A549 (cell line): ENCODE data around the gene WBP1L. TPM values are rescaled to one million over a fixed set of nuclear protein-coding genes. Genes with fewer than 3 reads are reported as not detected.

Experiments used
- ATAC-seq, 2 experiments: fragments of 200-7000 bp in 1 of 2; fragments of >200 bp in 1 of 2; cut with Nextera tagmentation in 1 of 2; cut with Tn5 transposase in 1 of 2; 3 replicates each; pipeline versions ENCODE4 v1.8.0 to v1.9.1; 2018 to 2020; ENCODE audit warnings: mild to moderate bottlenecking in 1 of 2, moderate library complexity in 1 of 2
- CTCF ChIA-PET: fragments of 300-600 bp; sonication (Branson Sonifier 250); formaldehyde crosslinking; extraction: SDS; loops from one replicate; lab custom pipeline; 2021; ENCODE audit warnings: antibody characterized with exemption, inconsistent platforms; lab: Yijun Ruan, JAX
- POLR2A ChIA-PET: fragments of 350-600 bp; formaldehyde crosslinking; extraction: SDS; loops from one replicate; lab custom pipeline; 2021; ENCODE audit warnings: antibody characterized with exemption, inconsistent platforms; lab: Yijun Ruan, JAX
- DNase-seq, 2 experiments: peaks; one replicate each; pipeline versions ENCODE4 v3.0.0 to v3.0.0-alpha.2; 2011 to 2016; ENCODE audit warnings: low read depth in 1 of 2, low spot score in 1 of 2
- FAIRE-seq: peaks from 2 replicates; lab custom pipeline; 2011; peaks lifted over from hg19 to GRCh38; lab: Jason Lieb, UNC
- H3K27ac ChIP-seq, 2 experiments: fragments of >200 bp; sonication (Bioruptor Twin); formaldehyde crosslinking; 3 replicates each; pipeline ENCODE4 v1.5.1; 2016 to 2017
- H3K4me1 ChIP-seq: fragments of >200 bp; sonication (Bioruptor Twin); formaldehyde crosslinking; 3 replicates; pipeline ENCODE4 v1.6.1; 2016
- H3K4me2 ChIP-seq: fragments of >200 bp; sonication (Bioruptor Twin); formaldehyde crosslinking; 3 replicates; pipeline ENCODE4 v1.6.1; 2016
- H3K4me3 ChIP-seq: fragments of >200 bp; sonication (Bioruptor Twin); formaldehyde crosslinking; 3 replicates; pipeline ENCODE4 v1.5.1; 2016
- H3K9me3 ChIP-seq: fragments of >200 bp; sonication (Bioruptor Twin); formaldehyde crosslinking; 3 replicates; pipeline ENCODE4 v1.6.1; 2016
- CBX2 ChIP-seq: fragments of 200-600 bp; sonication (generic); IDR thresholded peaks from 2 replicates; pipeline ENCODE4 v1.6.1; 2016; ENCODE audit warnings: low read depth, mild to moderate bottlenecking, borderline replicate concordance
- CBX8 ChIP-seq: fragments of 200-600 bp; sonication (generic); IDR thresholded peaks from 2 replicates; pipeline ENCODE4 v1.6.1; 2016
- CHD2 ChIP-seq: fragments of 150-350 bp; IDR thresholded peaks from 2 replicates; pipeline ENCODE4 v1.6.1; 2014; ENCODE audit warnings: low read length; ENCODE audit not compliant: partially characterized antibody
- CHD4 ChIP-seq: fragments of 200-600 bp; sonication (generic); IDR thresholded peaks from 2 replicates; pipeline ENCODE4 v1.6.1; 2016; ENCODE audit warnings: antibody characterized with exemption, mild to moderate bottlenecking, borderline replicate concordance
- ESRRA ChIP-seq: fragments of 150-350 bp; IDR thresholded peaks from 2 replicates; pipeline ENCODE4 v1.6.1; 2014; ENCODE audit warnings: mild to moderate bottlenecking, low read length, borderline replicate concordance
- FOSB ChIP-seq: fragments of 250-450 bp; sonication (Bioruptor Pico); IDR thresholded peaks from 2 replicates; pipeline ENCODE4 v1.5.0; 2020; ENCODE audit warnings: mild to moderate bottlenecking, moderate library complexity
- FOSL2 ChIP-seq, 2 experiments: fragments of 450-650 bp in 1 of 2; fragments of >200 bp in 1 of 2; sonication (Bioruptor Twin) in 1 of 2; formaldehyde crosslinking; IDR thresholded peaks; 2 replicates each; pipeline versions ENCODE4 v1.5.0 to v1.6.1; 2016 to 2020; ENCODE audit warnings: mild to moderate bottlenecking in 1 of 2, moderate library complexity in 1 of 2
- FOXS1 ChIP-seq: fragments of 250-450 bp; sonication (Bioruptor Pico); IDR thresholded peaks from 2 replicates; pipeline ENCODE4 v1.5.0; 2020; ENCODE audit warnings: mild to moderate bottlenecking, moderate library complexity
- HDAC2 ChIP-seq: fragments of 200-600 bp; sonication (generic); IDR thresholded peaks from 2 replicates; pipeline ENCODE4 v1.6.1; 2016
- HEYL ChIP-seq: fragments of 250-450 bp; sonication (Bioruptor Pico); IDR thresholded peaks from 2 replicates; pipeline ENCODE4 v1.8.0; 2021; ENCODE audit warnings: mild to moderate bottlenecking, moderate library complexity
- JUN ChIP-seq, 2 experiments: fragments of >200 bp; sonication (Bioruptor Twin); formaldehyde crosslinking; IDR thresholded peaks; 2 replicates in 1 of 2; 3 replicates in 1 of 2; pipeline ENCODE4 v1.6.1; 2016 to 2017
- JUNB ChIP-seq: fragments of >200 bp; sonication (Bioruptor Twin); formaldehyde crosslinking; IDR thresholded peaks from 2 replicates; pipeline ENCODE4 v1.6.1; 2016
- KDM5A ChIP-seq: fragments of 200-600 bp; sonication (generic); IDR thresholded peaks from 2 replicates; pipeline ENCODE4 v1.6.1; 2016; ENCODE audit warnings: antibody characterized with exemption, mild to moderate bottlenecking
- MYC ChIP-seq: IDR thresholded peaks from 2 replicates; pipeline ENCODE4 v1.6.1; 2012; ENCODE audit warnings: mild to moderate bottlenecking, inconsistent platforms, low read length, improper control_type of control experiment, borderline replicate concordance
- NPAS2 ChIP-seq: fragments of 250-450 bp; sonication (Bioruptor Pico); IDR thresholded peaks from 2 replicates; pipeline ENCODE4 v1.8.0; 2022; ENCODE audit warnings: mild to moderate bottlenecking, moderate library complexity, borderline replicate concordance
- PHF8 ChIP-seq: fragments of 200-600 bp; sonication (generic); IDR thresholded peaks from 2 replicates; pipeline ENCODE4 v1.6.1; 2016; ENCODE audit warnings: low read depth, mild to moderate bottlenecking, antibody characterized with exemption, moderate library complexity, borderline replicate concordance
- POLR2A ChIP-seq: IDR thresholded peaks from 2 replicates; pipeline ENCODE4 v1.6.1; 2012; ENCODE audit warnings: mild to moderate bottlenecking, low read length
- POLR2AphosphoS2 ChIP-seq: conservative IDR thresholded peaks from 2 replicates; pipeline ENCODE4 v1.6.1; 2012; ENCODE audit warnings: low read length, improper control_type of control experiment, inconsistent platforms
- RAD21 ChIP-seq, 2 experiments: fragments of >200 bp in 1 of 2; sonication (Bioruptor Twin) in 1 of 2; formaldehyde crosslinking in 1 of 2; IDR thresholded peaks in 1 of 2; conservative IDR thresholded peaks in 1 of 2; 2 replicates in 1 of 2; 3 replicates in 1 of 2; pipeline ENCODE4 v1.6.1; 2012 to 2018; ENCODE audit warnings: inconsistent platforms in 1 of 2
- RARB ChIP-seq: fragments of 250-450 bp; sonication (Bioruptor Pico); IDR thresholded peaks from 2 replicates; pipeline ENCODE4 v1.8.0; 2021; ENCODE audit warnings: mild to moderate bottlenecking, moderate library complexity
- RCOR1 ChIP-seq: fragments of 150-350 bp; IDR thresholded peaks from 2 replicates; pipeline ENCODE4 v1.6.1; 2014; ENCODE audit warnings: antibody characterized with exemption, low read length, low read depth
- SREBF2 ChIP-seq: fragments of 450-650 bp; IDR thresholded peaks from 2 replicates; pipeline ENCODE4 v1.6.1; 2014; ENCODE audit warnings: mild to moderate bottlenecking, moderate library complexity
- TFCP2L1 ChIP-seq: fragments of 250-450 bp; sonication (Bioruptor Pico); IDR thresholded peaks from 2 replicates; pipeline ENCODE4 v1.5.0; 2021; ENCODE audit warnings: mild to moderate bottlenecking
- WGBS: methylation state at CpG from one replicate; pipeline ENCODE4 v1.1.6; 2017; ENCODE audit errors: missing lambda C conversion rate; 5-methylcytosine and 5-hydroxymethylcytosine counted together
- polyA plus RNA-seq, 4 experiments: library from polyadenylated mRNA; depleted of rRNA in 3 of 4; stranded (reverse); fragments of >200 nt; fragmentation: RNase III in 1 of 4; extraction: RNeasy Plus Mini Kit Qiagen cat#74134 plus additional on column Dnase treatment in 1 of 4; gene quantifications; 2 replicates in 3 of 4; 3 replicates in 1 of 4; pipeline ENCODE4 v1.2.3, GENCODE V29; 2011 to 2017
- TF ChIP-seq, protein P1 (sequence below): IDR thresholded peaks from 2 replicates; pipeline ENCODE4 v1.6.1; 2012
- TF ChIP-seq, protein P2 (sequence below): fragments of 150-350 bp; IDR thresholded peaks from 2 replicates; pipeline ENCODE4 v1.6.1; 2014; ENCODE audit warnings: low read depth, mild to moderate bottlenecking, low read length
- TF ChIP-seq, protein P3 (sequence below): fragments of >200 bp; sonication (Bioruptor Twin); formaldehyde crosslinking; IDR thresholded peaks from 2 replicates; pipeline ENCODE4 v1.6.1; 2016

WBP1L gene
- polyA plus RNA-seq, 2 of the 4 experiments (the other 2 are of a cell fraction): 19.8 to 23.5 TPM

DNA sequence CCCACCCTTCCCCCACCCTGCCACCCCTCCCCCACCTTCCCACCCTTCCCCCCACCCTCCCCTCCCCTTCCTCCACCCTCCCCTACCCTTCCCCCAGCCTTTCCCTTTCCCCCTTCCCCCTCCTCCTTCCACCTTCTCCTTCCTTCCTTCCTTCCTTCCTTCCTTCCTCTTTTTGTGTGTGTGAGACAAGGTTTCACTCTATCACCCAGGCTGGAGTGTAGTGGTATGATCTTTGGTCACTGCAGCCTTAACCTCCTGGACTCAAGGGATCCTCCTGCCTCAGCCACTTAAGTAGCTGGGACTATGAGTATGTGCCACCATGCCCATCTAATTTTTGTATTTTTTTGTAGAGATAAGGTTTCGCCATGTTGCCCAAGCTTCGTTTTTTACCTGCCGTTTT lies 58.2 kb downstream of the WBP1L start:
- FAIRE-seq: no peak
- Histone ChIP-seq H3K4me2 (no peak overlapping the region), H3K27ac (no peak overlapping the region), H3K4me1 (0 out of 3 replicates have a peak, but pooled peaks cover 3% of the 10 kb centered on the region), H3K9me3 (no peaks in the 10 kb centered on the region), H3K4me3 (no peak overlapping the region)
- TF ChIP-seq SREBF2 (no peak), RAD21 (conservative IDR thresholded peaks at IDR 0.05 in 1 of 2, IDR thresholded peaks at IDR 0.05 in 1 of 2) (no peak), HDAC2 (no peak), CBX8 (no peak), PHF8 (no peak), CHD2 (no peak), CHD4 (no peak), NPAS2 (CRISPR knock-in tag) (no peak), TFCP2L1 (CRISPR knock-in tag) (no peak)
- TF ChIP-seq, protein P1, sequence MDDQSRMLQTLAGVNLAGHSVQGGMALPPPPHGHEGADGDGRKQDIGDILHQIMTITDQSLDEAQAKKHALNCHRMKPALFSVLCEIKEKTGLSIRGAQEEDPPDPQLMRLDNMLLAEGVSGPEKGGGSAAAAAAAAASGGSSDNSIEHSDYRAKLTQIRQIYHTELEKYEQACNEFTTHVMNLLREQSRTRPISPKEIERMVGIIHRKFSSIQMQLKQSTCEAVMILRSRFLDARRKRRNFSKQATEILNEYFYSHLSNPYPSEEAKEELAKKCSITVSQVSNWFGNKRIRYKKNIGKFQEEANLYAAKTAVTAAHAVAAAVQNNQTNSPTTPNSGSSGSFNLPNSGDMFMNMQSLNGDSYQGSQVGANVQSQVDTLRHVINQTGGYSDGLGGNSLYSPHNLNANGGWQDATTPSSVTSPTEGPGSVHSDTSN: no peak
- WGBS: 52% methylated on average over 3 of the region's 3 CpGs
- no peak for ATAC-seq
- ChIA-PET POLR2A (no interaction called here), CTCF (interaction anchor here (0.5 to 0.9 kb wide), 2 partner anchors 38 to 177 kb away, joined by 3 to 4 read pairs; no protein-coding TSS in a partner anchor)
- DNase-seq: no peak

DNA sequence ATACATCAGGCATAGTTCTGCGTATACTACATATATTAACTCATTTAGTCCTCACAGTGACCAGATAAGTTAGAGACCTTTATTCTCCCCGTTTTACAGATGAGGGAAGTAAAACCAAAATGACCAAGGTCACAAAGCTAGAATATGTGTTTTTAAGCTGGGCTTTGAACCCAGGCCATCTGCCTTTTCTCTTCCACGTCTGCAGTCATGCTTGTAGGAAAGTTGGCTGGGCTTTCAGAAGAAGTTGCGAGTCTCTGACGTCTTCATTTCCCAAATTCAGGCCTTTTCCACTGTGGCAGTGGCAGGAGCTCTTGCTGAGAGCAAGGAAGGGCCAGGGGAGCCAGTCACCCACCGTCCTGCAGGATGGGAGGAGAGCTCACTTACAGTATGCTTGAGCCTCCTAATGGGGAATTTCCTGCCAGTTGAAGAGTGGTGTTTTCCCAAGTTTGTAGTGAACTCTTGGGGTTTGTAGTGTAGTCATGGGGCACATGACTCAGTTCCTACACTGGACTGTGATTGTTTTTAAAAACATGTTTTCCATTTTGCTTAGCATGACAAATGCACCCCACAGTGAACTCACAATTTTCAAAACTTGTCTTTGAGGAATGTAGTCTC lies 59.3 kb downstream of the WBP1L start:
- ATAC-seq (peak in 1 of 2 experiments; percentile 55; a peak in 3 of 6 replicates), FAIRE-seq (no peak), DNase-seq (no peak)
- Histone ChIP-seq H3K4me3 (no peak overlapping the region), H3K27ac (no peak overlapping the region), H3K9me3 (no peaks in the 10 kb centered on the region), H3K4me1 (0 out of 3 replicates have a peak, but pooled peaks cover 3% of the 10 kb centered on the region), H3K4me2 (no peak overlapping the region)
- no peak for TF ChIP-seq JUN (IDR thresholded peaks at IDR 0.05)
- TF ChIP-seq, protein P2, sequence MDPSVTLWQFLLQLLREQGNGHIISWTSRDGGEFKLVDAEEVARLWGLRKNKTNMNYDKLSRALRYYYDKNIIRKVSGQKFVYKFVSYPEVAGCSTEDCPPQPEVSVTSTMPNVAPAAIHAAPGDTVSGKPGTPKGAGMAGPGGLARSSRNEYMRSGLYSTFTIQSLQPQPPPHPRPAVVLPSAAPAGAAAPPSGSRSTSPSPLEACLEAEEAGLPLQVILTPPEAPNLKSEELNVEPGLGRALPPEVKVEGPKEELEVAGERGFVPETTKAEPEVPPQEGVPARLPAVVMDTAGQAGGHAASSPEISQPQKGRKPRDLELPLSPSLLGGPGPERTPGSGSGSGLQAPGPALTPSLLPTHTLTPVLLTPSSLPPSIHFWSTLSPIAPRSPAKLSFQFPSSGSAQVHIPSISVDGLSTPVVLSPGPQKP: no peak
- TF ChIP-seq CBX2: no peak
- no peak for TF ChIP-seq JUNB
- TF ChIP-seq ESRRA: no peak
- no peak for TF ChIP-seq FOSB (CRISPR knock-in tag)
- no peak for TF ChIP-seq KDM5A
- TF ChIP-seq, protein P3, sequence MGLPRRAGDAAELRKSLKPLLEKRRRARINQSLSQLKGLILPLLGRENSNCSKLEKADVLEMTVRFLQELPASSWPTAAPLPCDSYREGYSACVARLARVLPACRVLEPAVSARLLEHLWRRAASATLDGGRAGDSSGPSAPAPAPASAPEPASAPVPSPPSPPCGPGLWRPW: no peak
- TF ChIP-seq MYC: no peak
- TF ChIP-seq TFCP2L1 (CRISPR knock-in tag): no peak
- no peak for TF ChIP-seq POLR2A
- TF ChIP-seq FOSL2 (IDR thresholded peaks at IDR 0.05): no peak
- TF ChIP-seq FOSL2 (CRISPR knock-in tag; IDR thresholded peaks at IDR 0.05): no peak
- TF ChIP-seq RCOR1: no peak
- no peak for TF ChIP-seq SREBF2
- no peak for TF ChIP-seq RARB
- TF ChIP-seq POLR2AphosphoS2: no peak
- TF ChIP-seq FOXS1 (CRISPR knock-in tag): no peak
- no peak for TF ChIP-seq HEYL (CRISPR knock-in tag)
- ChIA-PET POLR2A (no interaction called here), CTCF (interaction anchor here (0.7 to 0.9 kb wide), 4 partner anchors 10 to 39 kb away, joined by 3 to 4 read pairs (median 3); no protein-coding TSS in a partner anchor)
- 74% methylated on average over 6 of the region's 6 CpGs for WGBS
